ENCODE results near the gene TTYH2.

Gene TTYH2

GRCh38 chr17:74219576-74220133, 6.3 kb downstream of the TTYH2 start:
- TF ChIP-seq CTCF (IDR thresholded peaks at IDR 0.05; ENCODE audit: low read depth, low read length), result no peak
- no peak overlapping the region for H3K4me3 ChIP-seq (replicated peaks in 1 of 2; ENCODE audit: low read depth in 2 of 2, low read length in 2 of 2)
- DNase-seq (ENCODE audit: low read depth in 2 of 2), result peak in 1 of 2 donors; percentile 22

GRCh38 chr17:74220219-74220618, 6.8 kb downstream of the TTYH2 start:
- H3K4me3 ChIP-seq (replicated peaks in 1 of 2; ENCODE audit: low read depth in 2 of 2, low read length in 2 of 2), result no peak overlapping the region
- TF ChIP-seq CTCF (IDR thresholded peaks at IDR 0.05; ENCODE audit: low read depth, low read length), result no peak
- DNase-seq (ENCODE audit: low read depth in 2 of 2), result no peak

GRCh38 chr17:74220946-74221818, 7.8 kb downstream of the TTYH2 start:
- TF ChIP-seq CTCF (IDR thresholded peaks at IDR 0.05; ENCODE audit: low read depth, low read length), result no peak
- H3K4me3 ChIP-seq (replicated peaks in 1 of 2; ENCODE audit: low read depth in 2 of 2, low read length in 2 of 2), result no peak overlapping the region
- no peak for DNase-seq (ENCODE audit: low read depth in 2 of 2)

- no peak overlapping the region for H3K4me3 ChIP-seq (replicated peaks in 1 of 2; ENCODE audit: low read depth in 2 of 2, low read length in 2 of 2)
- TF ChIP-seq CTCF (IDR thresholded peaks at IDR 0.05; ENCODE audit: low read depth, low read length), result no peak
Measured at GRCh38 chr17:74222399-74222798, 9.0 kb downstream of the TTYH2 start.

GRCh38 chr17:74223901-74224300, 10.5 kb downstream of the TTYH2 start:
- no peak for TF ChIP-seq CTCF (IDR thresholded peaks at IDR 0.05; ENCODE audit: low read depth, low read length)
- no peak overlapping the region for H3K4me3 ChIP-seq (replicated peaks in 1 of 2; ENCODE audit: low read depth in 2 of 2, low read length in 2 of 2)
- no peak for DNase-seq (ENCODE audit: low read depth in 2 of 2)

More at GRCh38 chr17:74222399-74222798, 9.0 kb downstream of the TTYH2 start:
- DNase-seq (ENCODE audit: low read depth in 2 of 2), result no peak

GRCh38 chr17:74224959-74225725, 11.8 kb downstream of the TTYH2 start:
- H3K4me3 ChIP-seq (replicated peaks in 1 of 2; ENCODE audit: low read depth in 2 of 2, low read length in 2 of 2), result no peak overlapping the region
- no peak for DNase-seq (ENCODE audit: low read depth in 2 of 2)
- TF ChIP-seq CTCF (IDR thresholded peaks at IDR 0.05; ENCODE audit: low read depth, low read length), result no peak

Data from cardiac fibroblast (primary cell).